Measurements from ENCODE around the gene FASTKD1. TPM values are rescaled to one million over a fixed set of nuclear protein-coding genes. Genes with fewer than 3 reads are reported as not detected.

FASTKD1 gene
- total and polyA plus RNA-seq, 2 donors (not counting 1 experiment from before 2014, with no cell fraction given): 8.5 to 31.0 TPM

DNA sequence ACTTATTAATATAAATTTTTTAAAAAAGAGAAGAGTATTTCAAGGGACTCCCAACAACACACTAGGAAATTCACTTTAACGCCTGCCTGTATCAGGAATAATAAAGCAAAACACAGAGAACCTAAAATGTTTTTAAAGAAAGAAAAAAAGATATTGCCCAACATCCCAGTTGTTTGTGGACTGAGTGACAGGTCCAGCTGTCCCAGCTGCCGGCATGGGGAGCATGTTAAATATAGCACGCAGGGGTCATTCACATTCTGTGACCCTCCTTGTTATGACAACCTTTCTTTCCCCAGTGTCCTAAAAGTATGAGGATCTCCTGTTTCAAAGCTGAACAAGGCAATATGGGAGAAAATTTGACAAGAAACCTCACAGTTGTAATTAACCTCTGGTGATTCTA is 59.7 kb downstream of the FASTKD1 start:
- CTCF ChIA-PET: interaction anchor here (0.6 to 1.3 kb wide), 2 partner anchors 14 to 155 kb away, joined by 4 read pairs; no protein-coding TSS in a partner anchor
- no peak for ATAC-seq (ENCODE audit: low read depth)
- intact Hi-C loops (cut with micrococcal nuclease): no loop called here
- Histone ChIP-seq H3K79me2 (ENCODE audit: control insufficient read depth, insufficient read depth, low read length) (no peaks in the 10 kb centered on the region), H3K27ac (ENCODE audit: low read length in 2 of 2) (no peak overlapping the region), H2AFZ (ENCODE audit: insufficient read depth, low read depth, low read length, poor library complexity, severe bottlenecking) (no peak overlapping the region), H3K27me3 (replicated peaks in 1 of 4; ENCODE audit: control extremely low read depth in 1 of 4, control insufficient read depth in 3 of 4, insufficient read depth in 4 of 4, low read length in 3 of 4) (no peaks in the 10 kb centered on the region), H4K20me1 (ENCODE audit: control insufficient read depth, insufficient read depth, low read length, poor library complexity, severe bottlenecking) (no peaks in the 10 kb centered on the region), H3K4me1 (ENCODE audit: control insufficient read depth in 2 of 2, insufficient read depth in 2 of 2, low read length in 2 of 2) (no peaks in the 10 kb centered on the region), H3K9me3 (ENCODE audit: control extremely low read depth in 1 of 3, control insufficient read depth in 2 of 3, insufficient read depth in 1 of 3, low read length in 2 of 3) (no peaks in the 10 kb centered on the region), H3K4me2 (replicated peaks; ENCODE audit: low read depth, low read length, poor library complexity, severe bottlenecking) (no peak overlapping the region), H3K36me3 (replicated peaks in 1 of 2; ENCODE audit: control extremely low read depth in 1 of 2, control insufficient read depth in 1 of 2, extremely low read depth in 1 of 2, insufficient read depth in 2 of 2, low read length in 1 of 2) (no peaks in the 10 kb centered on the region), H3K9ac (ENCODE audit: low read length) (no peak overlapping the region), H3K4me3 (ENCODE audit: control extremely low read depth in 1 of 5, extremely low read depth in 1 of 5, insufficient read depth in 1 of 5, low read depth in 2 of 5, low read length in 4 of 5) (no peak overlapping the region)
- Mint-ChIP-seq H3K4me1 (no peaks in the 10 kb centered on the region), H3K9me3 (ENCODE audit: insufficient read depth) (no peaks in the 10 kb centered on the region), H3K27ac (no peak overlapping the region), H3K27me3 (no peaks in the 10 kb centered on the region), H3K4me3 (no peak overlapping the region)
- TF ChIP-seq EZH2 (IDR thresholded peaks at IDR 0.05; ENCODE audit: borderline replicate concordance, insufficient read depth, low read depth, low read length, poor library complexity, severe bottlenecking): no peak
- TF ChIP-seq, protein P1, sequence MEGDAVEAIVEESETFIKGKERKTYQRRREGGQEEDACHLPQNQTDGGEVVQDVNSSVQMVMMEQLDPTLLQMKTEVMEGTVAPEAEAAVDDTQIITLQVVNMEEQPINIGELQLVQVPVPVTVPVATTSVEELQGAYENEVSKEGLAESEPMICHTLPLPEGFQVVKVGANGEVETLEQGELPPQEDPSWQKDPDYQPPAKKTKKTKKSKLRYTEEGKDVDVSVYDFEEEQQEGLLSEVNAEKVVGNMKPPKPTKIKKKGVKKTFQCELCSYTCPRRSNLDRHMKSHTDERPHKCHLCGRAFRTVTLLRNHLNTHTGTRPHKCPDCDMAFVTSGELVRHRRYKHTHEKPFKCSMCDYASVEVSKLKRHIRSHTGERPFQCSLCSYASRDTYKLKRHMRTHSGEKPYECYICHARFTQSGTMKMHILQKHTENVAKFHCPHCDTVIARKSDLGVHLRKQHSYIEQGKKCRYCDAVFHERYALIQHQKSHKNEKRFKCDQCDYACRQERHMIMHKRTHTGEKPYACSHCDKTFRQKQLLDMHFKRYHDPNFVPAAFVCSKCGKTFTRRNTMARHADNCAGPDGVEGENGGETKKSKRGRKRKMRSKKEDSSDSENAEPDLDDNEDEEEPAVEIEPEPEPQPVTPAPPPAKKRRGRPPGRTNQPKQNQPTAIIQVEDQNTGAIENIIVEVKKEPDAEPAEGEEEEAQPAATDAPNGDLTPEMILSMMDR (IDR thresholded peaks at IDR 0.05): no peak
- POLR2A ChIA-PET: no interaction called here
- no CpG with 5 or more reads among the region's 3 CpGs for WGBS (ENCODE audit: insufficient coverage)
- DNase-seq: no peak

DNA sequence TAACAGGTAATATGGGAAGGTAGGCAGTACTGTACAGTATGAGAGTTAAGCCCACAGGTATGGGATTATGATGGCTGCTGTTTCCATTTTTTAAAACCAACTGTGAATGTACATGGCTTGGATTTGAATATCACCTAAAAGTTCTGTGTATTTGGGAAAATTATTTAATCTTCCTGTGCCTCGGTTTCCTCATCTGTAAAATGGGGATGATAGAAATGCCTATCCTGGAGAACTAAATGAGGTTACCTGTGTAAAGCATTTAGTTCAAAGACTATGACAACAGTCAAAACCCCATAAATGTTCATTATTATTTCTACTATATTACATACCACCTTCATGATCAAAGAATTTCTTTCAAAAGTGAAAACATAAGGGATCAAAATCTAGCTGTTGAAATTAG is 60.6 kb downstream of the FASTKD1 start:
- no peaks in the 10 kb centered on the region for H3K4me1 ChIP-seq (ENCODE audit: control insufficient read depth in 2 of 2, insufficient read depth in 2 of 2, low read length in 2 of 2)
- H4K20me1 ChIP-seq (ENCODE audit: control insufficient read depth, insufficient read depth, low read length, poor library complexity, severe bottlenecking): no peaks in the 10 kb centered on the region
- Mint-ChIP-seq H3K27ac (no peak overlapping the region), H3K27me3 (no peaks in the 10 kb centered on the region), H3K9me3 (ENCODE audit: insufficient read depth) (no peaks in the 10 kb centered on the region), H3K4me3 (no peak overlapping the region), H3K4me1 (no peaks in the 10 kb centered on the region)
- no peak for TF ChIP-seq EZH2 (IDR thresholded peaks at IDR 0.05; ENCODE audit: borderline replicate concordance, insufficient read depth, low read depth, low read length, poor library complexity, severe bottlenecking)
- TF ChIP-seq, protein P1 (IDR thresholded peaks at IDR 0.05): no peak
- no peaks in the 10 kb centered on the region for H3K9me3 ChIP-seq (ENCODE audit: control extremely low read depth in 1 of 3, control insufficient read depth in 2 of 3, insufficient read depth in 1 of 3, low read length in 2 of 3)
- H2AFZ ChIP-seq (ENCODE audit: insufficient read depth, low read depth, low read length, poor library complexity, severe bottlenecking): no peak overlapping the region
- ChIA-PET POLR2A (no interaction called here), CTCF (no interaction called here)
- intact Hi-C loops (cut with micrococcal nuclease): no loop called here
- ATAC-seq (ENCODE audit: low read depth) (no peak), DNase-seq (no peak)
- WGBS (ENCODE audit: insufficient coverage): no CpG with 5 or more reads among the region's 1 CpG
- no peaks in the 10 kb centered on the region for H3K36me3 ChIP-seq (replicated peaks in 1 of 2; ENCODE audit: control extremely low read depth in 1 of 2, control insufficient read depth in 1 of 2, extremely low read depth in 1 of 2, insufficient read depth in 2 of 2, low read length in 1 of 2)
- no peak overlapping the region for H3K27ac ChIP-seq (ENCODE audit: low read length in 2 of 2)
- H3K9ac ChIP-seq (ENCODE audit: low read length): no peak overlapping the region
- H3K79me2 ChIP-seq (ENCODE audit: control insufficient read depth, insufficient read depth, low read length): no peaks in the 10 kb centered on the region
- no peaks in the 10 kb centered on the region for H3K27me3 ChIP-seq (replicated peaks in 1 of 4; ENCODE audit: control extremely low read depth in 1 of 4, control insufficient read depth in 3 of 4, insufficient read depth in 4 of 4, low read length in 3 of 4)
- no peak overlapping the region for H3K4me2 ChIP-seq (replicated peaks; ENCODE audit: low read depth, low read length, poor library complexity, severe bottlenecking)
- H3K4me3 ChIP-seq (ENCODE audit: control extremely low read depth in 1 of 5, extremely low read depth in 1 of 5, insufficient read depth in 1 of 5, low read depth in 2 of 5, low read length in 4 of 5): no peak overlapping the region

Measured in B cell (primary cell).